ENCODE data around the gene SLC39A13.

The SLC39A13 gene

DNA sequence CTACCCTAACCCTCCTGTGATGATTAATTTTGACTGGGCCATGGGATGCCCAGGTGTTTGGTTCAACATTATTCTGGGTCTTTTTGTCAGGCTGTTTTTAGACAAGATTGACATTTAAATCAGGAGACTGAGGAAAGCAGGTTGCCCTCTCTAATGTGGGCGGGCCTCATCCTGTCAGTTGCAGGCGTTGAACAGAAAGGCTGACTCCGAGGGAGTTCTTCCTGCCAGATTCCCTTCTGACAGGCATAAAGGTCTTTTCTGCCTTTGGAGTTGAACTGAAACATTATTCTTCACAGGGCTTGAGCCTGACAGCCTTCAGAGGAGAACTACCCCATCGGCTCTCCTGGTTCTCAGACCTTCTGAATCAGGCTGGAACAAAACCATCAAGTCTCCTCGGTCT lies 22.1 kb downstream of the SLC39A13 start:
- DNase-seq (ENCODE audit: low read depth): no peak

DNA sequence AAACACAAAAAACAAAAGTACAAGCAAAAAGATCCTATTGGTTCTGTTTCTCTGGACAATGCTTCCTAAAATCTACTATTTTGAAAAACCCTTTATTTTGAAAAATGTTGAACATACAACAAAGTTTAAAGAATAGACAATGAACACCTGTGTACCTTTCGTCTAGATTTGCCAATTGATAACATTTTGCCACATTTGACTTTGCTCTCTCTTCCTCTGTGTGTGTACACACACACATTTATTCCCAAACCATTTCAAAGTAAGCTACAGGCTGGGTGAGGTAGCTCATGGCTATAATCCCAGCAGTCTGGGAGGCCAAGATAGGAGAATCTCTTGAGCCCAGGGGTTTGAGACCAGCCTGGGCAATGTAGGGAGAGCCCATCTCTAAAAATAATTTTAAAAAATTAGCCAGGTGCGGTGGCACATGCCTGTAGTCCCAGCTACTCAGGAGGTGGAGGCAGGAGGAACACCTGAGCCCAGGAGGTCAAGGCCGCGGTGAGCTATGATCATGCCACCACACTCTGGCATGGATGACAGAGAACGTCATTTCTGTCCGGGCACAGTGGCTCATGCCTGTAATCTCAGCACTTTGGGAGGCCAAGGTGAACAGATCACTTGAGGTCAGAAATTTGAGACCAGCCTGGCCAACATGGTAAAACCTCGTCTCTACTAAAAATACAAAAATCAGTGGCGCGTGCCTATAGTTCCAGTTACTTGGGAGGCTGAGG lies 23.1 kb downstream of the SLC39A13 start:
- no peak for DNase-seq (ENCODE audit: low read depth)

DNA sequence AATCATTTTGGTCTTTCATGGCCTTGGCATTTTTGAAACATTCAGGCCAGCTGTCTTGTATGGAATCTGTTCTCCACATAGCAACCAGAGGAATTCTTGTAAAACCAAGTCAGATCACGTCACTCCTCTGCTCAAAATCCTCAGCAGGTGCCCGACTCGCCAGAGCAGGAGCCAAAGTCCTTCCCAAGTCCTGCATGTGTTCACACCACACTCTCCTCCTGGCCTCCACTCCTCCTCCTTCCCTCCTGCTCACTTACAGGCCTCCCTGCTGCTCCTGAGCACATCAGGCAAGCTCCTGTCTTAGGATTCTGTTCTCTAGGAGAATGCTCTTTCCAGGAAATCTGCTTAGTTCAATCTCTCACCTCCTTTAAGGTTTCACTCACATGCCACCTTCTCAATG lies 24.8 kb downstream of the SLC39A13 start:
- DNase-seq (ENCODE audit: low read depth): no peak

DNA sequence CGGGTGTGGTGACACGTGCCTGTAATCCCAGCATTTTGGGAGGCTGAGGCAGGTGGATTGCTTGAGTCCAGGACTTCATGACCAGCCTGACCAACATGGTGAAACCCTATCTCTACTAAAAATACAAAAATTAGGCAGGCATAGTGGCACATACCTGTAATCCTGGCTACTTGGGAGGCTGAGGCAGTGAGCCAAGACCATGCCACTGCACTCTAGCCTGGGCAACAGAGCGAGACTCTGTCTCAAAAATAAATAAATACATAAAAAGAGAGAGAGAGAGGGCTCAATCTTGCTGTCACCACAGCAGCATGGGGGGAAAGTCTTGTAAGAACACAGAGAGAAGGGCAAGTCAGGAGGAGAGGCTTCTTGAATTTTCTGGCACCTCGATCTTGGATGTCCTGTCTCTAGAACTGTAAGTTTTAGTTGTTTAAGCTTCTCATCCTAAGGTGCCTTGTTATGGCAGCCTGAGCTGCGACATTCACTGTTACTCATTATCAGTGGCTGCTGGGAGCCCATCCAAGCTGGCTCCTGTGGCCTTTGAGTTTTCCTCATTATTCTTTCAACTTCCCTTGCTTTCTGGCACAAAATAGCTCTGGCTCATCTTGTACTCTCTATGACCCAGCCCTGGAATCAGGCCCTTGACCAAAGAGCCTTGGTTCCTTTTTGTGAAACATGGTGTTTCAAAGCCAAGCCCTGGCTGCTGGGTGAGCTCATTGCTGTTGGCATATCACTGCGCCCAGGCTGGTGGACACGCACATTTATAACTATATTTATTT lies 25.8 kb downstream of the SLC39A13 start:
- no peak for DNase-seq (ENCODE audit: low read depth)

DNA sequence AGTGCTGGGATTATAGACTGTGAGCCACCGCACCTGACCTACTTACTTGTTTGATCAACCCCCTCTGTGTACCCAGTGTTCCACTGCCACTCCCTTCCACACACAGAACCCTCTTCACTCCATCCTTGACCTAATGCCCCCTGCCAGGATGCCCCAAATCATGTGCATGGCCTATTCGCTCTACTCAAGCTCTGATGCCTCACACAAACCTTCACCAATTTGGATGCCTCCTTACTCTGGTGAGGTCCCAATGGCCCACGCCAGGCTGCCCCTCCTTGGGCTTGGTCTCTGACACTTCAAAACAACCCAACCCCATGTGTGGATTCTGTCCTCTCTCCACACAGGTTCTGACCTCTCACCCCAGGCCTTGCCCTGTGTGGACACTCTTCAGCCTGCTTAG lies 27.3 kb downstream of the SLC39A13 start:
- DNase-seq (ENCODE audit: low read depth): no peak

DNA sequence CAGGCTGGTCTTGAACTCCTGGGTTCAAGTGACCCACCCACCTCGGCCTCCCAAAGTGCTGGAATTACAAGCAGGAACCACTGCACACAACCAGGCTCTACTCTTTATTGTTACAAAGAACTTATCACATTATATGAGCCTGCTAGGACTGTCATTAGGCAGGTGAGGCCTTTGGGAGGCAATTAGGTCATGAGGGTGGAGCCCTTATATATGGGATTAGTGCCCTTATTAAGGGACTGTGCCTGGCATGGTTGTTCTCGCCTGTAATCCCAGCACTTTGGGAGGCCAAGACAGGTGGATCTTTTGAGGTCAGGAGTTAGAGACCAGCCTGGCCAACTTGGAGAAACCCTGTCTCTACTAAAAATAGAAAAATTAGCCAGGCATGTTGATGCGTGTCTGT lies 28.3 kb downstream of the SLC39A13 start:
- DNase-seq (ENCODE audit: low read depth): no peak

DNA sequence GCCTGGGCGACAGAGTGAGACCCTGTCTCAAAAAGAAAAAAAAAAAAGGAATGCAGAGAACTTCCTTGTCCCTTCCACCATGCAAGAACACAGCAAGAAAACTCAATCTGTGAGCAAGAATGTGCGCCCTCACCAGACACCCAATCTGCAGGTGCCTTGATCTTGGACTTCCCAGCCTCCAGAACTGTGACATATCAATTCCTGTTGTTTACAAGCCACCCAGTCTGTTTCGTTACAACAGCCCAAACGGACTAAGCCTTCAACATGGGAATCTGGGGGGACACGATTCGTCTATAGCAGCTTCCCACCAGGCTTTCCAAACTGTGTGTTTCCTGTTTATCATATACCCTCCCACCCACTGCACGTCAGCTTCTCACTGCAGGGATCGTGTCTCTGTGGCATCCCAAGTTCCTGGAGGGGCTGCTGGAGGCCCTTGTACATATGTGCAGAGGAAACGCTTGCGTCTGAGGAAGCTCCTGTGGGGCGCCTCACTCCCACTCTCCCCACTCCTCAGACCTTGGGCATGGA lies 28.9 kb downstream of the SLC39A13 start:
- DNase-seq (ENCODE audit: low read depth): no peak

DNA sequence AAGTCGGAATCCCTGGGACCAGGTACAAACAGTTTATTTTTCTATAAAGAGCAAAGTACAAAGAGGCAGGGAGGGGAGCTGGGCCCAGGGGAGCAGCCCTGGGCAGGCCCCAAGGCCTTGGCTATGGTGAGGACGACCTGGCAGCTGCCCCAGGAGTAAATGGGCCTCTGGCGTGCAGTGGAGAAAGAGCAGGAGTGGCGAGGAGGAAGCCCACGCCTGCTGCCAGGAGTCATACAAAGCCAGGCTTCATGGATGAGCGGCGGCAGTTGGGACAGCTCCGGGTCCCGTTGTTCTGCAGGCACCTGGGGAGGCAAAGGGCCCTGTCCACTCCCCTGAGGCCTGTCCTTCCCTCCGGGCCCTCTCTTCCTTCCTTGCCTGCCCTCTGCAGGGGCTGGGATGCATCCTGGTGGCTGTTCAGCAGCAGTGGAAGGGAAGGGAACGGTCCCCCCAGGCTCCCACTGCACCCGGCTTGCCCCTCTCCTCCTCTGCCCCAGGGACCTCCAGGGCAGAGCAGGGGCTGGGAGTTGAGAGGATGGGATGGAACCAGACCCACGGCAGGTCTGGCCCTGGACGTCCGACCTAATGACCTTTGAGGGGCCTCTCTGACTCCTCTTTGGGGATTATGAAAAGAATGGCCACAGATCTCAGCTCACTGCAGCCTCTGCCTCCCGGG lies 29.5 kb downstream of the SLC39A13 start:
- DNase-seq (ENCODE audit: low read depth): no peak

DNA sequence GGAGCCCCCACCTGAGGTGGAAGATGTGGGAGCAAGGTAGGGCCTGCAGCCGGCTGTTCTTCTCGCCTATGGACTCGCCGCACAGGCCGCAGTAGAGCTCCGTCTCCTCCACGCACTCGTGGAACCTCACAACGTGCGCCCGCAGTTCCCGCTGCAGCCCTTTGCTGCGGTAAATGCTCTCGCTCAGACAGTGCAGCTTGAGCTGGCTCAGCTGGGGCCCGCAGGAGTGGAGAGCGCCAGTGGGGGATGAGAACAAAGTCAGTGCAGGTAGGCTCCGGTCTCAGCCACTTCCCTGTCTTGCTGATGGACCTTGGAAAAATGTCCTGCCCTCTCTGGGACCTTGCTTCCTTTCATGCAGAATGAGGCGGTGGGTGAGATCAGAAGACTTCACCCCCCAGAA lies 30.3 kb downstream of the SLC39A13 start:
- DNase-seq (ENCODE audit: low read depth): no peak

DNA sequence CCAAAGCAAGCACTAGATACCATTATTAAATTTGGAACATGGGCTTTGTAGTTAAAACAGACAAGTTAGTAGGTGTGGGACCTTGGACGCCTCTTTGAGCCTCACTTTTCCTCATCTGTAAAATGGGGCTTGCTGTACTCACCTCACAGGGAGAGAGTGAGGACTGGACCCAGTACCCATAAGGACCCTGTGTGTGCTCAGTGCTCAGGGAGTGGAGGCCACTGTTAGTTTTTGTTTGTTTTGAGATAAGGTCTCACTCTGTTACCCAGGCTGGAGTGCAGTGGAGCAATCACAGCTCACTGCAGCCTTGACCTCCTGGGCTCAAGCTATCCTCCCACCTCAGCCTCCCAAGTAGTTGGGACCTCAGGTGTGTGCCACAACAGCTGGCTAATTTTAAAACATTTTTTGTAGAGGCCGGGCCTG lies 31.7 kb downstream of the SLC39A13 start:
- no peak for DNase-seq (ENCODE audit: low read depth)

DNA sequence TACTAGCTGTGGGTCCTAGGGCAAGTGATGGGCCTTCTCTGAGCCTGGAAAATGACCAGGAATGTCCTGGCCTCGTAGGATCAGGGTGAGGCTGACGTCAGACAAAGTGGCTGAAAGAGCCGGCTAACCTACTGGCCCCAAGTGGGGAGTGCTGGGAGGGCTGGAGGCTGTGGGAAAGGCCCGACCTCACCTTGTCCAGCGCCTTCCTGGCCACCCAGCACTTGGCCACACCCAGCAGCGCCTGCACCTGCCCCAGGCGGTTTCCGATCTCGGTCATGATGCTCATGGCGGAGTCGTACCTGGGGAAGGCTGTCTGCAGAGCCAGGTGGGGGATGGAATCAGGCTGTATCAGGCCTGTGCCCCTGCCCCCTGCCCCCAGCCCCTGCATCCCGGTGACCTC lies 33.0 kb downstream of the SLC39A13 start:
- DNase-seq (ENCODE audit: low read depth): no peak

DNA sequence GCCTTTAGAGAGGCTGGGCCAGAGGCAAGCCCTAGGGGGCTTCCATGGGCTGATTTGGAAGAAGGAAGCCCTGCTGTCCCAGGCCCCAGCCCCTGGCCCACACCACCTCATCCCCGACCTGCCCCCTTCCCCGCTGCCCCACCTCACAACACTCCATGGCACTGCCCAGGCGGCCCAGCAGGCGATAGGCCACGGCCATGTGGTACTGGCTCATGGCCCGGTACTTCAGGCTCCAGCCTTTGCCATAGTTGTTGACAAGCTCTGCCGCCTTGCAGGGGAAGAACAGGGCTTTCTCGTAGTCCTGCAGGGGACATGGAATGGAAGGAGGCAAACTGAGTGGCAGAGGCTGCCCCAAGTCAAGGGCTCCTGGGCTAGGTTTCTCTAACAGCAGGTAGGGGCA lies 34.1 kb downstream of the SLC39A13 start:
- no peak for DNase-seq (ENCODE audit: low read depth)

DNA sequence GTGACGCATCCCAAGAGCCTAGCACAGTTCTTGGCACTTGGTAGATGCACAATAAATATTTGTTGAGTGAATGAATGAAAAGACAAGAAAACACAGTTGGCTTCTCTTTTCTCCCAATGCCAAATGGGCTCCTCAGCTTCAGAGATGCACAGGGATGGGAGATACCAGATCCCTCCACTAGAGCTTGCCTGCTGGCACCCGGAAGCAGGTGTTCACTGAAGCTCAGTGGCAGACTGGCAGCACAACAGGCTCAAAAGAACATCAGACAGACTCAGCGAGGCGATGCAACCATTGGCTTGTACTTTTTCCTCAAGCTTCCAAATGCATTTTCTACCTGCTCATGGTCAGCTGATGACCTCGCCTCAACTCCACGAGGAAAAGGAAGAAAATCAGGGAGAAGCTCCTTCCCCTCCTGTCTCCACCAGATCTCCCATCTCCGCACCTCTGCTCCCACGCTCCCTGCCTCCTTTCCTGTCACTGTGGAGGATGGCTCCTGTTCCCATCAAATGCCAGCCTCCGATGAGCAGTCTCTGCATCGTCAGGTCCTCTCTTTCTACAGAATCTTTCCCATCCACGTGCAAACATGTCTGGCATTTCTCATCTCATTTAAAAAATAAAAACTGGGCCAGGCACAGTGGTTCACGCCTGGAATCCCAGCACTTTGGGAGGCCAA lies 34.8 kb downstream of the SLC39A13 start:
- no peak for DNase-seq (ENCODE audit: low read depth)

DNA sequence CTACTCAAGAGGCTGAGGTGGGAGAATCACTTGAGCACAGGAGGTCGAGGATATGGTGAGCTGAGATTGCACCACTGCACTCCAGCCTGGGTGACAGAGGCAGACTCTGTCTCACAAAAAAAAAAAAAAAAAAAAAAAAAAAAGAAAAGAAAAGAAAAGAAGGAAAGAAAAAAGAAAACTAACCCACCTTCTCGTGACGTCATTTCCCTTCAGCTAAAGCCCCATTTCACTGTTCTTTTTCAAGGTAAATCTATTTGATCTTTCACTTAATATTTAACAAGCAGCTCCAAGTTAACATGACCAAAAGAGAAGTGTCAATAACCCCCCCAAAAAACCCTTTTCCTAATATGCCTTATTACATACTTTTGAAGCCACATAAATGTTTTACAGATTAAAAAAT lies 35.4 kb downstream of the SLC39A13 start:
- no peak for DNase-seq (ENCODE audit: low read depth)

DNA sequence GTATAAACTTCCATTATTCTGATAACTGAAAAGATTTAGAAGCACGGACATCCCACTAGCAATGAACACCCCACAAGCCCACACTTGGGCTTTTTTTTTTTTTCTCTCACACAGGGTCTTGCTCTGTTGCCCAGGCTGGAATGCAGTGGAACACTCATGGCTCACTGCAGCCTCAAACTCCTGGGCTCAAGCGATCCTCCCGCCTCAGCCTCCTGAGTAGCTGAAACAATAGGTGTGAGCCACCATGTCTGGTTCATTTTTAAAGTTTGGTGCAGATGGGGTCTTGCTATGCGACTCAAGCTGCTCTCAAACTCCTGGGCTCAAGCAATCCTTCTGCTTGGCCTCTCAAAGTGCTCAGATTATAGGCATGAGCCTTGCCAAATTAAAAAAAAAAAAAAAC lies 37.5 kb downstream of the SLC39A13 start:
- DNase-seq (ENCODE audit: low read depth): no peak

DNA sequence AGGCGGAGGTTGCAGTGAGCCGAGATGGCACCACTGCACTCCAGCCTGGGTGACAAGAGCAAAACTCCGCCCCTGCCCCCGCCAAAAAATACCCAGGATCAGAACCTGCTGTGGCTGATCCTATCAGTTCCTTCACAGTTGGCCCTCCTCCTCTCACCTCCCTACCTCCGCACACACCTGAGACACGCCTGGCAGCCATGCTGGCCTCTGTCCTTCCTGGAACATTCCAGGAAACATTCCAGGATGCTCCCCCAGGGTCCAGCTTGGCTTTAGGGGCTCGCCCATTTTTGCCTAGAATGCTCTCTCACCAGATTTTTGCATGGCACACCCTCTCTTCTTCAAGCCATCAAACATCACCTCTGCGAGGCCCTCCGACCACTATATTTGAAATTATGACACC lies 38.4 kb downstream of the SLC39A13 start:
- DNase-seq (ENCODE audit: low read depth): no peak

DNA sequence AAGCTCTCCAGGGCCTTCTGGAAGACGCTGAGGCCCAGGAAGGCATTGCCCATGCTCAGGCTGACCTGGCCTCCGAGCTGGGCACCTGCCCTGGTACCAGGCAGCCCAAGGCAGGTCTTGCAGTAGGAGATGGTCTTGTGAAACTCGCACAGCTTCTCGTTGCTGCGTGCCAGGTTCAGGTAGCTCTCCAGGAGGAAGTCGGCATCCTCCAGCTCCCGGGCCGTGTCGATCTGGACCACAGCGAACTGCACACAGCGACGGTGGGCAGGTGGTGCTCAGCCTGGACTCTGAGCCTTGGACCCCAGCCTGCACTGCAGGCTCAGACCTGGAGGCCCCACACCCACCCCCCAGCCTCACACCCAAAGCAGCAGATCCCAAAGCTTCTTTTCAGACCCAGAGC lies 39.5 kb downstream of the SLC39A13 start:
- no peak for DNase-seq (ENCODE audit: low read depth)

DNA sequence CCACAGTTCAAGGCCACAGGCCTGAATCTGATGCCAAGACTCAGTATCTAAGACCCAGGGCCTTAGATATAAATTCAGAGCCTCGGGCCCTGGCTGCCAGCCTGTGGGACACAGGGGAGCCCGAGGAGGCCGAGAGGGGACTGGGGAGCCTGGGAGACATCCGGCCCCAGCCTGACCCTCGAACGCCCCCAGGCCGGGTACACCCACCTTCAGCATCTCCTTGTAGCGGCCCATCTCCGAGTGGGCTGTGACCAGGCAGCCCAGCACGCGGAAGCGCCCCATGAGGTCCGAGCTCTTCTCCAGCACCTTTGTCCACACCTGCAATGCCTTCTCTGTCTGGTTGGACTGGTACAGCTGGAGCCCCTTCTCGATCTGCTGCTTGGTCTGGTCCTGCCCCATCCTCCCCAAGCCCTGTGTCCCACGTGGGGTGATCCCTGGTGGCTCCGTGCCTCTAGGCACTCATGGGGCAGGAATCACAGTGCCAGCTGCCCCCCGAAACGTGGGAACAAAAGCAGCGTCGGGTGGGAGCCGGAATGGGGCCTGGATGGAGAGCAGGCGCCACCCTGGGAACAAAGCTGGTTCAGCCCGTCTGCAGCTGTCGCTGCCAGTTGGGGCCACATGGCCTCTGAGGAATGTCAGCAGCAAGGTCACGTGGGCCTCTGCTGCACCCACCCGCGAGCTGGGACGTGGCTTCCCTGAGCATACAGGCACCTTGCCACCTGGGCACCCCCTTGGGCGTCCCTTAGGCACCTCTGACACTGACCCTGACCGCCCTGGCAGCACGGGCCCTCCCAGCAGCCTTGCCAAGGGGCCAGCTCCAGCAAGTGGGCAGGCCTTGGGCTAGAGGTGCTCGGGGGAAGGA lies 40.4 kb downstream of the SLC39A13 start, which contains the start of gene RAPSN:
Gene RAPSN, minus strand, starts transcription at position 571 of the 862 bp plus-strand sequence. Its CDS starts 172 bp downstream, at position 399.
- no peak for DNase-seq (ENCODE audit: low read depth)

DNA sequence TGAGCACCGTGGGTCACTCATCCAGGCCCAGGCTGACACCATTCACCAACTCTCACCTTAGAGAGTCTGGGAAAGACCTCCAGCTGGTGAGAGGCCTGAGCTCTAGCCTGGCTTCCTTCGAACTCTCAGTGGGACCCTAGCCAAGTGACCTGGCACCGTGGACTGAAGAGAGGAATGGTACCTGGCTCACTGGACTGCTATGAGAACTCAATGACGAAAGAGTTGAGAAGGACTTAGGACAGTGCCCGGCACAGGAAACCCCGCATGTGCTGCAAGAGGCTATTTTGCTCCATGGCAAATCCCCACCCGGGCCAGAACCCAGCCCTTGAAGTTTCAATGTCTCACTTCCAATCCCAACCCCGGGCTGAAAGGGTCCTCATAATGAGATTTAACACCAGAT lies 41.2 kb downstream of the SLC39A13 start:
- DNase-seq (ENCODE audit: low read depth): no peak

DNA sequence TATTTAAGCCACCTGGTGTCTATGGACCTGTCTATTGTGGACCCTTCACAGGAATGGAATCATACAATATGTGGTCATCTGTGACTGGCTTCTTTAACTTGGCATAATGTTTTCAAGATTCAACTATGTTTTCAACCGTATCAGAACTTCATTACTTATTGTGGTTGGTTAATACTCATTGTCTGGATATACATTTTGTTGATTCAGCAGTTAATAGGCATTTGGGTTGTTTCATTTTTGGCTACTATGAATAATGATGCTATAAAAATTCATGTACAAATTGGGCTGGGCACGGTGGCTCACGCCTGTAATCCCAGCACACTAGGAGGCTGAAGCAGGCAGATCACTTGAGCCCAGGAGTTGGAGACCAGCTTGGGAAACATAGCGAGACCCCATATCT lies 43.0 kb downstream of the SLC39A13 start:
- DNase-seq (ENCODE audit: low read depth): no peak

DNA sequence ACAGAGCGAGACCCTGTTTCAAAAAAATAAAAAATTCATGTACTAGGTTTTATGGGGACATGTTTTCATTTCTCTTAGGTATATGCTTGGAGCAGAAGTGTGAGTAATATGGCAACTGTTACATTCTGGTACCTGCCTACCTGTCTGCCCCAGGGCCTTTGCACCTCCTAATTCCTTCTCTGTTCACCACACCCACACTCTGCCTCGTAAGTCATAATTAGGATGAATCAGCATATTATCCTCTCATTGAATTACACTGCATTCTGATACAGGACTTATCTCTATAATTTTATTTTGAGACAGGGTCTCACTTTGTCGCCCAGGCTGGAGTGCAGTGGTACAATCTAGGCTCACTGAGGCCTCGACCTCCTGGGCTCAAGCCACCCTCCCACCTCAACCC lies 43.6 kb downstream of the SLC39A13 start:
- no peak for DNase-seq (ENCODE audit: low read depth)
